ENCODE measurements around the gene KRTAP4-16.
"Not testable (repeated sequence)": the region's sequence is repeated elsewhere in the genome, so short reads cannot be mapped to it uniquely, and the experiment has no call there.

KRTAP4-16 gene

DNA sequence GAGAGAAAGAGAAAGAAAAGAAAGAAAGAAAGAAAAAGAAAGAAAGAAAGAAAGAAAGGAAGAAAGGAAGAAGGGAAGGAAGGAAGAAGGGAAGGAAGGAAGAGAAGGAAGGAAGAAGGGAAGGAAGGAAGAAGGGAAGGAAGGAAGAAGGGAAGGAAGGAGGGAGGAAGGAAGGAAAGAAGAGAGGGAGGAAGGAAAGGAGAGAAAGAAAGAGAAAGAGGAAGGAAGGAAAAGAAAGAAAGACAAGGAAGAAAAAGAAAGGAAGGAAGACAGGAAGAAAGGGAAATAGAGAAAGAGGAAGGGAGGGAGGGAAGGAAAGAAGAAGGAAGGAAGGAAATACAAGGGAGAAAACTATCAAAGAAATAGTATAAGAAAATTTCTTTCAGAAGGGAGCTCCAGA is 25.2 kb downstream of the KRTAP4-16 start:
- no peak for TF ChIP-seq JUND (IDR thresholded peaks at IDR 0.05; ENCODE audit: low read depth)
- in situ Hi-C loops (cut with HindIII; ENCODE audit: low pct_unique_long_range_greater_than_20kb, low sequenced_read_pairs) = no loop called here
- DNase-seq (ENCODE audit: low read depth in 1 of 2, low spot score in 1 of 2) = no peak

GRCh38 chr17:41073676-41074075 is 28.3 kb downstream of the KRTAP4-16 start:
- in situ Hi-C loops (cut with HindIII; ENCODE audit: low pct_unique_long_range_greater_than_20kb, low sequenced_read_pairs) = no loop called here
- no peak for TF ChIP-seq JUND (IDR thresholded peaks at IDR 0.05; ENCODE audit: low read depth)
- no peak for DNase-seq (ENCODE audit: low read depth in 1 of 2, low spot score in 1 of 2)

DNA sequence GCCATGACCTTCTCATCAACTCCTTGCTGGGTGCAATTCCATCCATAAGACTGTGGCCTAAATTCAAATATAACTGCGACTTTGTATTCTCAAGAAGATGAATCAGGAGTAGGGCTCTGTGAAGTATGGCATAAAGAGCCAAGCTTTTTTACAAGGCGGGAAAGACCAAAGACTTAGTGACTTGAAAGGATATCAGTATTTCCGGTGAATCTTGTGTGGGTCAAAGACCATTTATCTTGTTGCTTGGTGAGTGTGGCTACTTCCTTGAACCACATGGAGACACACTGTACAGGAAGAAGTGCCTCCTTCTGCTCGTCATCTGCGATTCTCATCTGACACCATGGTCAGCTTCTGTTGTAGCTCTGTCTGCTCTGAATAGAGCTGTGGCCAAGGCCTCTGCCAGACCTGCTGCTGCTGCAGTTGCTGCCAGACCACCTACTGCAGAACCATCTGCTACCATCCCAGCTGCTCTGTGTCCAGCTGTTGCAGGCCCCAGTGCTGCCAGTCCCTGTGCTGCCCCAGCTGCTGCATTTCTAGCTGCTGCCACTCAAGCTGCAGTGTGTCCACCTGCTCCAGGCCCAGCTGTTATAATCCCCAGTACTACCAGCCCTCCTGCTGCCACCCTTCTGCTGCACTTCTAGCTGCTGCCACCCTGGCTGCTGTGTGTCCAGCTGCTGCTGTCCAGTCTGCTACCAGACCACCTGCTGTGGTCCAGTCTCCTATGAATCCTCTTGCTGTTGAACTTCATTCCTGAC is 30.2 kb downstream of the KRTAP4-16 start:
- in situ Hi-C loops (cut with HindIII; ENCODE audit: low pct_unique_long_range_greater_than_20kb, low sequenced_read_pairs) = no loop called here
- no peak for TF ChIP-seq JUND (IDR thresholded peaks at IDR 0.05; ENCODE audit: low read depth)
- DNase-seq (ENCODE audit: low read depth in 1 of 2, low spot score in 1 of 2) = no peak

DNA sequence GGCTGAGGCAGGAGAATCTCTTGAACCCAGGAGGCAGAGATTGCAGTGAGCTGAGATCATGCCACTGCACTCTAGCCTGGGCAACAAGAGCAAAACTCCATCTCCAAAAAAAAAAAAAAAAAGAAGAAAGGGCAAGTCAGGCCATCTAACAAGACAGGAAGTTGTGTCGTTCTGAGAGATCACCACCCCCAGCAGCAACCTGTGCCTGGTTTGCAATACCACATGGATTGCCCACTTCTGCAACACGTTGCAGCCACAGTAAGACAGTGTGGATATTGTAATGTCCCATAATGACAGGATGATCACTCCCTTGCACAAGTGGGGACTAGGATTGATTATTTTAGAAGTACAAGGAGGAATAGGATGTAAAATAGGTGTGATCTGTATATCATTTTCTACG is 33.0 kb downstream of the KRTAP4-16 start:
- in situ Hi-C loops (cut with HindIII; ENCODE audit: low pct_unique_long_range_greater_than_20kb, low sequenced_read_pairs) = no loop called here
- TF ChIP-seq JUND (IDR thresholded peaks at IDR 0.05; ENCODE audit: low read depth) = no peak
- no peak for DNase-seq (ENCODE audit: low read depth in 1 of 2, low spot score in 1 of 2)

GRCh38 chr17:41067281-41067680 is 34.7 kb downstream of the KRTAP4-16 start:
- no peak for TF ChIP-seq JUND (IDR thresholded peaks at IDR 0.05; ENCODE audit: low read depth)
- DNase-seq (ENCODE audit: low read depth in 1 of 2, low spot score in 1 of 2) = no peak
- in situ Hi-C loops (cut with HindIII; ENCODE audit: low pct_unique_long_range_greater_than_20kb, low sequenced_read_pairs) = no loop called here

DNA sequence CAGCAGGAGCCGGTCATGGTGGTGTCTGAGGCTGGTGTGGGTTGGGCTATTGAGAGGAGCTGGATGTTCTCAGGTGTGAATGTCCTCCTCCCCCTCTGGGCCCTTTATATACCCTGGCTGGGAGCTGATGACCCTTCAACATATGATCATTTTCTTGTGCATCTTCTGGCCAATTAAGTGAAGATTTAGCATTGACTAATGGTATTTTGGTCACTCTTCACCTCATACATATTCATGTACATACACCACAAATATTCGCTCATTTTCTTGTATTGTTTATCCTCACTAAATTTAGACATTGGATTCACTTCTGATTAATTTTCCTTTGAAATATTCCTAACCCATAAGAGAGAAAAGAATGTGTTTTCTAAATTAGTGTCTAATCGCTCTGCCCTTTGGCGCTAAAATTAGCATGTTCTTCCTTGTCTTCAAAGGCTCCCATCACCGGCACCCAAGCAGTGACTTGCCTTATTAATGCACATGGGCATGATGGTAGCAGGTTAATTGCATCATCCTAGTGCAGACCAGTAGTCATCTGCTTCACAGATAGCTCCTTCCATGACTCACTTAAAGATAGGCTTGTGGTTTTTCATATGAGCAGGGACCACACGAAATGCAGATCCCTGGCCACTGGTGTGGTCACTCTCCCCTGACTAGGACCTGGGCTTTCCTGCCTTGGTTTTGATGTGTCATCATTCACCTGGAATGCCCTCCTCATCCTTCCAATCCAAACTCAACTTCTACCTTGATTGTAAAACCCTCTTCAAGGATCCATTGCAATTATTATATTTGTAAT is 36.0 kb downstream of the KRTAP4-16 start, which contains the start of gene KRTAP2-4:
Gene KRTAP2-4 (minus strand): TSS at position 51 of the 796 bp plus-strand sequence. CDS start 34 bp downstream, at position 17.
- no peak for DNase-seq (ENCODE audit: low read depth in 1 of 2, low spot score in 1 of 2)
- in situ Hi-C loops (cut with HindIII; ENCODE audit: low pct_unique_long_range_greater_than_20kb, low sequenced_read_pairs) = no loop called here
- TF ChIP-seq JUND (IDR thresholded peaks at IDR 0.05; ENCODE audit: low read depth) = no peak

DNA sequence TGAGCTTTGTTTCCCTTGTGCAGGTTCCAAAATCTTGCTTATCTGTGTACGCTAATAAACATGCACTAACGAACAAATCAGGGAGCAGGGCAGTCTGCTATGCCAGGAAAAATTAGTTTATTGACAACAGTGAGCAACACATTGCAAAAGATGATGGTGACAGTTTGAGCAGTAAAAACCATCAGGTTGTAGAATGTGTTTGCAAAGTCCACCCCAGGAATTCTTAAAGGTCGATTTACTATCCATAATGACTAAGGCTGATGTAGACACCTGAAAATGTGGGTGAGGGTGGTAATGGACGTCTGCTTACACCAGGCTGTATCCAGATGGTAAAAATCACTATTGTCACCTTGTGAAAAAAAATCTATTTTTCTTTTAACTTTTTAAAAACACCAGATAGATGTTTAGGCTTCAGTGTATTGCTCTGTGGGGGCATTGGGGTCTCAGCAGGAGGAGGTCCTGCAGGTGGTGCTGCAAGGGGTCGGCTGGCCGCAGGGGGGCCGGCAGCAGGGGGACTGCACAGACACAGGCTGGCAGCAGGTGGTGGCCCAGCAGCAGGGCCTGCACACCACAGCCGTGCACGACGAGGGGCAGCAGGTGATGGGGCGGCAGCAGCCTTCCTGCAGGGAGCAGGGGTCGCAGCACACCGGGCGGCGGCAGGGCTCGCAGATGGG is 36.9 kb downstream of the KRTAP4-16 start:
- in situ Hi-C loops (cut with HindIII; ENCODE audit: low pct_unique_long_range_greater_than_20kb, low sequenced_read_pairs); DNase-seq (ENCODE audit: low read depth in 1 of 2, low spot score in 1 of 2): not testable (repeated sequence)

GRCh38 chr17:41064301-41064700 is 37.7 kb downstream of the KRTAP4-16 start:
- in situ Hi-C loops (cut with HindIII; ENCODE audit: low pct_unique_long_range_greater_than_20kb, low sequenced_read_pairs) = no loop called here

DNA sequence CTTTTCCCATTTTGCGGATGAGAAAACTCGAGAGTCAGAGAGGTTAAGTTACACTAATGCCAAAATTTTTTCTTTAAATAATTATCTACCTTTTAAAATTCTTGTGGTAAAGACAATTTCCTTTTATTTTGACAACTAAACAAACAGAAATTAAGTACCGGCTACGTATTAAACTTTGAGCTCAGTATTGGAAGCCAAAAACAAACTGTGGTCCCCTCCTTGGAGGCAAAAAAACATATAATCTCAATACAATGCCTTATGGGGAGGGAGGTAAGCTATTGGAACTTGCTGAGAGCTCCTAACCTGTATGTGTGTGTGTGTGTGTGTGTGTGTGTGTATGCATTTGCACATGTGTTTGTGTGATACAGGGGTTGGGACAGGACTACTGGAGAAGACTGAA is 38.6 kb downstream of the KRTAP4-16 start:
- TF ChIP-seq JUND (IDR thresholded peaks at IDR 0.05; ENCODE audit: low read depth) = no peak
- in situ Hi-C loops (cut with HindIII; ENCODE audit: low pct_unique_long_range_greater_than_20kb, low sequenced_read_pairs) = no loop called here
- DNase-seq (ENCODE audit: low read depth in 1 of 2, low spot score in 1 of 2) = no peak

More at GRCh38 chr17:41064301-41064700, 37.7 kb downstream of the KRTAP4-16 start:
- TF ChIP-seq JUND (IDR thresholded peaks at IDR 0.05; ENCODE audit: low read depth) = no peak
- no peak for DNase-seq (ENCODE audit: low read depth in 1 of 2, low spot score in 1 of 2)

DNA sequence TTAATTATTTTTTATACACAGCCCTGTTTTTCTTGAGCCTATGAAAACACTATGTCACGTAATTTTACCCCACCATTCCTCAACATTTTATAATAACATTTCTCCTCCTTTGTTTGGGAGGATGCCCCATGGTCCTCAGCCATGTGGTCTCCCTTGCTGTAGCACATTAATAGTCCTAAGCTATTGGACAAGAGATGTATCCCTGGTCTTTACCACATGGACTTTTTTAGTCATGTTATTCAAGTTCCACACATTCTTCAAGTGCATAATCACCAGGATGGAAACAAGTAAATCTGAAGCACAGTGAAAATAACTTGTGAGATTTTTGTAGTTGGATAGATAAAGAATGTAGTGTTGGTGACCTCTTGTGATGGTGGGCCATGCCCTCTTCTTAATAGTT is 40.0 kb downstream of the KRTAP4-16 start:
- in situ Hi-C loops (cut with HindIII; ENCODE audit: low pct_unique_long_range_greater_than_20kb, low sequenced_read_pairs) = no loop called here
- no peak for TF ChIP-seq JUND (IDR thresholded peaks at IDR 0.05; ENCODE audit: low read depth)
- no peak for DNase-seq (ENCODE audit: low read depth in 1 of 2, low spot score in 1 of 2)

GRCh38 chr17:41060052-41060604 is 41.9 kb downstream of the KRTAP4-16 start, which contains the start of gene KRTAP2-3:
KRTAP2-3 (minus strand) TSS chr17:41060114; CDS start chr17:41060050, 64 bp downstream.
- no peak for DNase-seq (ENCODE audit: low read depth in 1 of 2, low spot score in 1 of 2)
- TF ChIP-seq JUND (IDR thresholded peaks at IDR 0.05; ENCODE audit: low read depth) = no peak
- in situ Hi-C loops (cut with HindIII; ENCODE audit: low pct_unique_long_range_greater_than_20kb, low sequenced_read_pairs) = no loop called here

DNA sequence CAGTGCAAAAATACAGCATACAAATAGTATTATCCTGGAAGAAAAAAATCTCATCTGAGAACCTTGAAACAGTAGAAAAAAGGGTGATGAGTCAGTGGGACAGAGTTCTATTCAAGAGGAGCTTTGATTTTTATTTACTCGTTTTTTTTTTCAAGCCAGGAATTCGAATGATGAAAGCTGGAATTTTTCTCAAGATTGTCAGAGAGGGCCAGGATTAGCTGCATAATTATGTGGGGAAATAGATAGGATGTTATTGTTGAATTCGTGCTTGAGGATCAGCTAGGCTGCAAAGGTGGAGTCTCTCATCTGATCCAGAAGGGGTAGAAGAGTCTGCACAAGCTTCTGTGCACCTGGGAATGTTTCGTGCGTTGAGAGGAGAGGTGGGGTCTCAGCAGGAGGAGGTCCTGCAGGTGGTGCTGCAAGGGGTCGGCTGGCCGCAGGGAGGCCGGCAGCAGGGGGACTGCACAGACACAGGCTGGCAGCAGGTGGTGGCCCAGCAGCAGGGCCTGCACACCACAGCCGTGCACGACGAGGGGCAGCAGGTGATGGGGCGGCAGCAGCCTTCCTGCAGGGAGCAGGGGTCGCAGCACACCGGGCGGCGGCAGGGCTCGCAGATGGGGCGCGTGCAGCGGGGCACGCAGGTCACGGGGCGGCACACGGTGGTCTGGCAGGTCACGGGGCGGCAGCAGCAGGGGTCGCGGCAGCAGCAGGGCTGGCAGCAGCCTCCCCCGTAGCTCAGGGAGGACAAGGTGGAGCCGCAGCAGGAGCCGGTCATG is 42.5 kb downstream of the KRTAP4-16 start:
- in situ Hi-C loops (cut with HindIII; ENCODE audit: low pct_unique_long_range_greater_than_20kb, low sequenced_read_pairs); DNase-seq (ENCODE audit: low read depth in 1 of 2, low spot score in 1 of 2): not testable (repeated sequence)

Data from T47D (cell line).